22Rv1 (cell line): ENCODE results near the gene EBF3.

ENCODE experiments used
- H3K27ac ChIP-seq: fragments of 450-650 bp; 2 replicates; pipeline ENCODE4 v1.5.1; 2017
- CTCF ChIP-seq: fragments of 450-650 bp; IDR thresholded peaks from 2 replicates; pipeline ENCODE4 v1.5.1; 2017; ENCODE audit warnings: mild to moderate bottlenecking
- ZFX ChIP-seq: fragments of 450-650 bp; IDR thresholded peaks from 2 replicates; pipeline ENCODE4 v1.6.1; 2017; ENCODE audit warnings: antibody characterized with exemption, borderline replicate concordance

Gene EBF3

GRCh38 chr10:129796710-129797420 is 167.2 kb downstream of the EBF3 start:
- TF ChIP-seq ZFX, result no peak
- no peak for TF ChIP-seq CTCF
- no peak overlapping the region for H3K27ac ChIP-seq

- no peak for TF ChIP-seq ZFX
- TF ChIP-seq CTCF, result no peak
- H3K27ac ChIP-seq, result no peak overlapping the region
These were observed 170.1 kb downstream of the EBF3 start for GRCh38 chr10:129793996-129794395.

- no peak overlapping the region for H3K27ac ChIP-seq
- TF ChIP-seq CTCF (no peak), ZFX (no peak)
These were observed 170.6 kb downstream of the EBF3 start for GRCh38 chr10:129793479-129793878.

GRCh38 chr10:129792864-129793263 is 171.2 kb downstream of the EBF3 start:
- TF ChIP-seq ZFX (no peak), CTCF (no peak)
- no peak overlapping the region for H3K27ac ChIP-seq

- H3K27ac ChIP-seq, result no peak overlapping the region
- TF ChIP-seq CTCF, result no peak
- TF ChIP-seq ZFX, result no peak
These were observed 171.9 kb downstream of the EBF3 start for GRCh38 chr10:129792141-129792540.

- no peak overlapping the region for H3K27ac ChIP-seq
- TF ChIP-seq ZFX (no peak), CTCF (no peak)
These were observed 173.2 kb downstream of the EBF3 start for GRCh38 chr10:129790715-129791446.

GRCh38 chr10:129788215-129788614 is 175.9 kb downstream of the EBF3 start:
- H3K27ac ChIP-seq, result no peak overlapping the region
- TF ChIP-seq ZFX (no peak), CTCF (no peak)
